GM18861 (cell line): Measurements from ENCODE around the gene BAZ2B.
"Not testable (repeated sequence)": the region's sequence is repeated elsewhere in the genome, so short reads cannot be mapped to it uniquely, and the experiment has no call there.

Source experiments
- ATAC-seq: cut with Tn5 transposase; IDR thresholded peaks from one replicate; pipeline ENCODE4 v1.9.1; 2021; ENCODE audit not compliant: unreplicated experiment

Gene BAZ2B

DNA sequence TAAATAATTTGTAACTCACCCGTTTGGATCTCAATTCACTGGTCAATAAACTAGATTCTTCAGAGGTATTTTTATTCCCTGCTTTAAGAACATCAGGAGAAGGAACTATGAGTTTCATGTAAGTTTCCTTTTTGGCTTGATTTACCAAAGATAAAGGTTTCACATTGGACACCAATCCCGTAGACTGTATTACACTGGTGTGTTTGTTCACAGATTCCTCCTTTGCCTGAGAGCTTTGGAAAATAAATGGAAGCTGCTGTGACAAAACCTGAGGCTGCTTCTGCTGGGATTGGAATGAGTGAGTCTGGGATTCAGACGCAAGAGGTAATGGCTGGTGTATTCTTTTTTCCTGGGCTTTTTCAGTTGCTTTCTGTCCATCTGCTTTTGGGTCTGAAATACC lies 178.1 kb downstream of the BAZ2B start:
- no peak for ATAC-seq

DNA sequence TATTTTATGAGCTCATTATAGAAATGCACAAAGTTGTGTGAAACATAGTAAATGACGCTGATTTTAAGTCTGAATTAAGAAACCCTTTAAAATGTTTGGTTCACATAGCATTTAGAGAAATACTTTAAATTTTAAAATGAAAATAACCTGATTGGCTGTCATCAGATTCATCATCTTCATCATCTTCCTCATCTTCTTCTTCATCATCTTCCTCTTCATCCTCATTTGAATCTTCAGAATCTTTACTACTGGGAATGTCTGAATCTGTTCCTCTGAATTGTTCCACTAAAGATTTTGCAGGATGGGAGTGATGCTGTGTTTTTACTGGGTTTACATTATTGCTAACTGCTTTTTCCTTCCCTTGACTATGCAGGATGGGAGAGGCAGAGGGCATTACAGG lies 183.7 kb downstream of the BAZ2B start:
- no peak for ATAC-seq

DNA sequence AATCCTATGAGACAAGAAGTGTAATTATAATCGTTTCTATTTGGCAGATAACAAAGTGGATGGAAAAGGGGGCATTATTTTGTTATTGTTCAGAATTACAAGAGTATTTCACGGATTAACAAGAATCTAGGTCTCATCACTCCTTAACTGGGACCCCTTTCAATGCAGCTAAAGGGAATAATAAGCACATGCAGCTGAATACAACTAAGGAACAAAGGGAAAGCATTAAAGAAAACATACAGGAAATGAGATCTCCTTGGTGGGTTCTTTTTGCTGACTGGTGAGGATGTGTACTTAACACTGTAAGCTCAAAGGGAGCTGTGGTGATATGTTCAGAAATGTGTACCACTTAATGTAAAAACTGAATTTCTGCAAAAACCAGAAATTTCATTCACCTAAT lies 189.3 kb downstream of the BAZ2B start:
- ATAC-seq, result no peak

DNA sequence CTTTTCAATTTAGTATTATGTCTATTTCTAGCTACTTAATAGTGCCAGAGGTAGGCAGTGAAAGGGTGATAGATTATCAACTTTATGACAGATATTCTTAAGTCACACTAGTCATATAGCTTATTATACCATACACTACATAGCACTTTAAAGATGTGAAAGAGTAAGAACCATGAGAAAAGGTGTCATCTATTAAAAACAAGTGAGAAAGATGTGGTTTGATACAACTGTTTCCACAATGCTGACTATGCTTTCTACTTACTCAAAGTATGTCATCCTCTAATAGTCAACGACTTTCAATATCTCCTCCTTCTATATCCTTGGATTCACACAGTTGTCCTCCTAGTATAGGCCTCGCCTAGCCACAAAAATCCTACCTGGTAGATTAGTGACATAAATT lies 196.9 kb downstream of the BAZ2B start:
- no peak for ATAC-seq

DNA sequence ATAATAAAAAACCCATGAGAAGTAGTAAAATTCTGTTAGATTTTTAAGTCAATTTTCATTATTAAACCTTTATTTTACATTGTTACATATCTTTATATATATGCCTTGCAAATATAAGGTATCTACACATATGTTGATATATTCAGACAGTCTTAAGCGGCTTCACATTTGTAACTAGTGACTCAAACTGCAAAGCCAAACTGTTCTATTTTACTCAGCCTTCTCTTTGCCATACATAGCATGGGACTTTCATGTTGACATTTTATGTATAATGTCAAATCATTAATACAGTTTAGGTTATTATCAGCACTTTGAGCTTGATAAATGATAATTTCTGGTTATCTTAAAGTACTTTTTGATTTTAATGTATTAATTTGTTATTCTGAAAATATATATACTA lies 204.9 kb downstream of the BAZ2B start:
- ATAC-seq, result no peak

DNA sequence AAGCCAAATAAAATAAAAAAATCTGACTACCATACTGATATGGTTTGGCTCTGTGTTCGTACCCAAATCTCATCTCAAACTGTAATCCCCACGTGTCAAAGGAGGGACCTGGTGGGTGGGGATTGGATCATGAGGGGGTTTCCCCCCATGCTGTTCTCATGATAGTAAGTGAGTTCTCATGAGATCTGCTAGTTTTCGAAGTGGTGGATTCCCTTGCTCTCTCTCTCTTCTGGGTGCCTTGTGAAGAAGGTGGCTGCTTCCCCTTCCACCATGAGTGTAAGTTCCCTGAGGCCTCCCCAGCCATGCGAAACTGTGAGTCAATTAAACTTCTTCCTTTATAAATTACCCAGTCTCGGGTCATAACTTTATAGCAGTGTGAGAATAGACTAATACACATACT lies 206.1 kb downstream of the BAZ2B start:
- no peak for ATAC-seq

DNA sequence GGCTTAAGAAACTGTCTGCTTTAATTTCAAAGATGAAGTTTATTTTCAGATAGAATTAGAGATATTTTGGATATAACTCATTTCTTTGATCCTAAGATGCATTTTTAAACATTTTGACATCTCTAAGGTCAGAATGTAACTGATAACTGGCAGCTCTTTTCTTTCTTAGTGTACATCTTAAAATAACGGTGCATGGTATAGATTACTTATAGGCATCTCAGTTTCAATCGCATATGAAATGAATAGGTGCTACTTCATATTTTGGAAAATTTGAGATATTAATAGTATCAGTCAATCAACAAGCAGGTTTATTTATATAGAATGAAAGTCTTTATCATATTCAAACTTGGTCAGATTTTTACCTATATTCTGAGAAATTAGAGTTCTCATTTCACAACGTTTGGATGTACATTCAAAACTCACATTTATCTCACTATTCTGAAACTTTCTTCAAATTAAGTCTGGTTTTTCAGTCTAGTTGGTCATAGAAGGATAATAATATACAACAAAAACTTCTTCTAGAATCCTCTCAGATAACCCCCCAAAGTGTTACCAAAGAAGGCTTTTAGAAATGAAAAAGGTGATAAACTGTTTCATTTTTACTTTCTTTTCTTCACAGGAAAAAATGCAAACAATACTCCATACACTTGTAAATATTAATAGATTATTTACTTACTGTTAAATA lies 207.1 kb downstream of the BAZ2B start:
- no peak for ATAC-seq

DNA sequence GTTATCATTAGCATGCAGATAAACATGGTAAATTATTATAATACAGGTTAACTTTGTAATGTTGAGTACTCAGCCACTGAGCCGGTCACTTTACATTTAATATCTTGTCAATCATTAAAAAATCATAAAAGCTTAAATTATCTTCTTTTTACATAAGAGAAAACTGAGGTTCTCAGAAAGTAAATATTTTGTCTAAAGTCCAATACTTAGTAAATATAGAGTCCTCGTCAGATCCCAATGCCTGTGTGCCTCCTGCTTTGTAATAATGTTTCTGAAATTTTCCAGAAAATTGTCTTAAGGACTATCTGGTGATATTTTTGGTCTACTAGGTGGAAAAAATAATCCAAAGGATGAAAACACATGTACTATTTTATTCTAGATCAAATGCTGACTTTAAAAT lies 213.6 kb downstream of the BAZ2B start:
- ATAC-seq, result no peak

DNA sequence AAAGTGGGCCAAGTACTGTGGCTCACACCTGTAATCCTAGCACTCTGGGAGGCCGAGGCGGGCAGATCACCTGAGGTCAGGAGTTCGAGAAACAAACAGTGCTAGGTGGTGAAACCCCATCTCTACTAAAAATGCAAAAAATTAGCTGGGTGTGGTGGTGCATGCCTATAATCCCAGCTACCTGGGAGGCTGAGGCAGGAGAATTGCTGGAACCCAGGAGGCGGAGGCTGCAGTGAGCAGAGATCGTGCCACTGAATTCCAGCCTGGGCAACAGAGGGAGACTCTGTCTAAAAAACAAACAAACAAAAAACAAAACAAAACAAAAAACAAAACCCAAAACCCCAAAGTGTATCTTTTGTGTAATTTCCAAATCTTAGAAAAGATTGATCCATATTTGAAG lies 214.2 kb downstream of the BAZ2B start:
- ATAC-seq, result not testable (repeated sequence)

DNA sequence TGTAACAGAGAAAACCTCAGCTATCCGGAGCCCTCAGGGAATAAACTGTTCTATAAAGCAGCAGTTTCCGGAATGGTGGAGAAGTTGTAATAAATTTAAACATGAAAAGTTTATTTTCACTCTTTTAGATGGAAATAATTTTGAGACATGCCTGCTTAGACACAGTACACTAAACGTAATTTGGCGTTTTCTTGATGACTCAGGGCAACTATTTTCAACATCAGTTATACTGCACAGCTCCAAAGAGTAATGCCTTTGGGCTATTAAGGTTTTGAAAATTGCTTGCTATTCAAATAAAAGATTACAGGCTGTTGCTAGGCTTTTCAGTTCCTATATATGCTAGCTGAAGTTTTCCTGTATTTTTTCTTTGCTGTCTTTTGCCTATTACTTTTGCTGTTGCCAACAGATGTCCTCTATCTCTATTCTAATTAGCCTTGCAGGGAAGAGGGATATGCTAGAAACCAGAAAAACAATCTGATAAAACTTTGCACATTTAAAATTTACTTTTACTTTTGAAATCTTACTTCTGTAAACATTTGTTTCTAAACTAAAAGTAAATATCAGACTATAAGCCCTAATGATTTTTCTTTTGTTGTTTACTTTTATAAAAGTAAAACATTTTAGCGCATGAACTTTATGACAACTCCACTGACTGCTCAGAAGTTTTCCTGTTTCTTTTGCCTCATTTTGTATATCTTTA lies 216.5 kb downstream of the BAZ2B start:
- ATAC-seq, result no peak

DNA sequence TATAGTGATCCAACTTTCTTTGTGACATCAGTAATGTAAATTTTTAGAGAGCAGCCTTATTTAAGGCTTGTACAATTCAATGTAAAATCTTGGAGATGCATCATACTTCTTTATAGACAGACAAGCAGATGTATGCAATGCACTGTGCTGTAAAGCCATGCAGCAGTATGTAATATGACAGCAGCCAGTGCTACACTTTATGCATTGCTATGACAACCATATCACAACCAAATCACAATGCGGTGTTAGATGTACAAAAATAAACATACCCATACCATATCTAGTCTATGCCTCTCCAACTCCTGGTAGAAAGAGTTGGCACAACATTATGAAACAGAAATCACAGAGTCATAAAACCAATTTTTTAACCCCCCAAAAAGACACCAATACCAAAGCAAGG lies 219.5 kb downstream of the BAZ2B start:
- ATAC-seq, result no peak

DNA sequence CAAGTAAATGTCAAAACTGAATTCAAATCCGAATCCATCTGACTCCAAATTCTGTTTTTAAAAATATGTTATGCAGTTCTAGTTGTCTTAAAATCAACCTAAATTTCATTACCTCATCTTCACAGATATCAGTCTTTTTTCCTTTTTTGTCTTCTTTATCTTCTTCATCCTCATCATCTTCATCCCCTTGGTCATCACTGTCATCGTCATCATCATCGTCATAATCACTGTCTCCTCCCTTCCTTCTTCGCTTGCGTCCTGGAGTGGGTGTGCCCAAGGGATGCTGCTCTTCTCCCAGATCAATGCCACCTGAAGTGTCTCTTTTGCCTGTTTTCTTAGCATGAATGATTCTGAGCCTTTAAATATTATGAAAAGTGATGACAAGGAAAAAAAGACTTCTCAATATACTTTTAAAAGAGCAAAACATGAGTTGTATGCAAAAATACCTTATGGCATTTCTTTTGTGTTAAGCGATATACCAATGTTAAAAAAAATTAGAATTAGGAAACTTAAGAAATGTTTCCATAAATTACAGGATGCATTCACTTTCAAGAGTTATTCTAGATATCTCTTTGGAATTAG lies 233.8 kb downstream of the BAZ2B start:
- no peak for ATAC-seq

DNA sequence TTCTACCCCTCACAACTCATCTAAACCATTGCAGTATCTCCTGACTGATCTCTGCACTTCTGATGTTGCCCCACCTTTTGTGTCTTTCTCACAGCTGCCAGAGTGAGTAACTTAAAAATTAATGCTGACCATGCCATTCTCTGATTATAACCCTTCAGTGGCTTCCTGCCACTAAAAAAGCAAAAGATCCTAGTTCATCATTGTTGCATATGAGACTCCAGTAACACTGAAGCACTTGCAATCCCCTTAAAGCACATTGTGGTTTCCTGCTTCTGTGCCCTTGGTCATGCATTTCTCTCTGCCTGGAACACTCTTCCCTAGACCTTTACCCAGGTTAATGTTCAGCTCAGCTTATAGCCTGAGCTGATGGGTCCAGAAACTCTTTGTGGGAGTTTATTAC lies 234.8 kb downstream of the BAZ2B start:
- peak; percentile 95 for ATAC-seq

DNA sequence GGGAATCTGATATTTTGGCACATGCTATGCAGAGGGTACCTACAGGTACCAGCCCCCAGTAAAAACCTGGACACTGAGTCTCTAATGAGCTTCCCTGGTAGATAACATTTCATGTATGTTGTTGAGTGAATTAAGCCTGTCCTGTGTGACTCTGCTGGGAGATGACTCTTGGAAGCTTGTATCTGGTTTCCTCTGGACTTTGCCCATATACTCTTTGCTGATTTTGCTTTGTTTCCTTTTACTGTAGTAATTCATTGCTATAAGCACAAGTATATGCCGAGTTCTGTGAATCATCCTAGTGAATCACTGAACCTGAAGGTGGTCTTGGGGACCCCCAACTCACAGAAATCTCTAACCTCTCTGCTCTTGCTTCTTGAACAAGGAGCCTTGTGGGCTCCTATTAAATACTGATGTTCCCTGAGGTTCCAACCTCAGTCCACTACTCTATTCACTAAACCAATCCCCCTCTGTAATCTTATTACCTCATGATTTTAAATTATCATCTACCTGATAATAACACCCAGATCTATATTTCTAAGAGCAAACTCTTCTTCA lies 235.6 kb downstream of the BAZ2B start:
- no peak for ATAC-seq

DNA sequence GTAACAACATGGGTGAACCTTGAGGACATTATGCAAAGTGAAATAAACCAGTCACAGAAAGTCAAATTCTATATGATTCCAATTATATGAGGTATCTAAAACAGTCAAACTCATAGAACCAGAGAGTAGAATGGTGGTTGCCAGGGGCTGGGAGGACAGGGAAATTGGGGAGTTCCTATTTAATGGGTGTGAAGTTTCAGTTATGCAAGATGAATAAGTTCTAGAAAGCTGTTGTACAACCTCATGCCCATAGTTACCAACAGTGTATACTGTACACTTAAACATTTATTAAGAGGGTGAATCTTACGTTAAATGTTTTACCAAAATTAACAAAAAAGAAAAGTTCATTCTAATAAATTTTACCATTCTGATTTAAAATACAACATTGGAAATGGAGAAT lies 237.2 kb downstream of the BAZ2B start:
- no peak for ATAC-seq

DNA sequence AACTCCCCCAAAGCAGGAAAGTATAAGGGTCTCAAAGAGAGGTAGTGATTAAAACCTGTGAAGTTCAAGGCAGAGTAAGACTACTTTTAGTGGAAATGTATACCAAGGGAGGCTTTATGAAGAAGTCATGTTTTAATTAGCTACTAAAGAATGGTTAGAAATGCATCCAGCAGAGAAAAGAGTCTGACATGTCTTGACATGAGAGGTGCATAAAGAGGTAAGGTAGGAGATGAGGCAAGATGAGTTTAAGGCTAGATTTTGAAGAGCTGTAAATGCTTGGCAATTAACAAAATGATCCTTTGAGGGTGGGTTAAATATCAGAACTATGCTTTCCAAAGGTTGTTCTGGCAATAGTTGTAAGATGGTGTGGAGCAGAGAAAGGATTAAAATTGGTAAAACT lies 241.1 kb downstream of the BAZ2B start:
- no peak for ATAC-seq

DNA sequence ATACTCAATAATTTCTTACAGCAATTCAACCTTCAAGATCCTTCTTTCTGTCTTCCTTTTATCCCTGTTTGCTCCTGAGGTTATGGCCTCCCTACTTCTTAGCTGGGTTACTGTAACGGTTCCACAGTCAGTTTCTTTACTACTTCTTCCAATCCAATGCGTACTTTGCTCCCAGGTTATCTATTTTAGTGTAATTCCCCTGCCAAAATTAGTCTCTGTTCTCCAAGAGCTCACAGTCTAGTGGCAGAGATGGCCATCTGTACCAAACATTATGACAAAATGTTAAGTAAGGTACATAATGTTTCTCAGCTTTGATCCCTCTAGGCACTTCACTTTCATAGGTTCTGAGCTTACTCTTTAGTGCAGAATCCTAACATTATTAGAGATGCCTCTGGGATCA lies 244.8 kb downstream of the BAZ2B start:
- no peak for ATAC-seq

DNA sequence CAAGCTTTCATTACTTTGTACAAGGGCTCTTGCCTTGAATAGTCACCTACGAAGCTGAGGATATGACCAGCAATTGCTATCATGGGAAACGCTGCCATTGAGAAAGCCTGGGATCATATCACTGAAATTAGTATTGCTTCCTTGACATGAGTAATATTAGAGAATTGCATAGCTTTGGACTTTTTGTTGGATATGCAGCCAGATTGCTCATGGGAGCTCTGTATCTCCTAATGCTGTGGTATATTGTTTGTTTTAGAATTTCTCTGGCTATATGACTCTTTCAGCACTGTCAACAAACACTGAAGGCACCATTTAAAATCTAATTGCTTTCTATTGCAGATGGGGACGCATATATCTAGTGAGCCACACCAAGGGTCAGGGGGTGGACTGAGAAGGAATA lies 249.8 kb downstream of the BAZ2B start:
- no peak for ATAC-seq

DNA sequence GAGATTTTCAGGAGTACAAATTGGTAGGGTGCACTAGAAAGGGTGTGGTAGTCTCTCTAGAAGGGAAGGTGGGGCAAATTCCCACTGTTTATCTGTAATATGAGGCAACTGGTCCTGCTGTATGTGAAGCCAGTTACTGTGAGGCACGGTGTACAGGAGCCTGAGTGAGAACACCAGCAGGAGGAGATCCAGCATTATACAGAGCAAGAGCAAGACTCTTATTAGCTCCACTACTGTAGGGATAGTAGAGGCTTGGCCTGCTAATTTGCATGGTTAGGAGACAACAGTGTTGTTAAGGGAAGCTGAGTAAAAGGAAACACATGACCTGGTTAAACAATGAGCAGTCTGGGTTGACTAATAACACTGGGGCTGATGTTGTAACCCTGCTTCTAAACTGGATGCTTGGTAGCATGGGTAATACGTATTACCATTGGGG lies 253.5 kb downstream of the BAZ2B start:
- ATAC-seq, result peak; percentile 89

DNA sequence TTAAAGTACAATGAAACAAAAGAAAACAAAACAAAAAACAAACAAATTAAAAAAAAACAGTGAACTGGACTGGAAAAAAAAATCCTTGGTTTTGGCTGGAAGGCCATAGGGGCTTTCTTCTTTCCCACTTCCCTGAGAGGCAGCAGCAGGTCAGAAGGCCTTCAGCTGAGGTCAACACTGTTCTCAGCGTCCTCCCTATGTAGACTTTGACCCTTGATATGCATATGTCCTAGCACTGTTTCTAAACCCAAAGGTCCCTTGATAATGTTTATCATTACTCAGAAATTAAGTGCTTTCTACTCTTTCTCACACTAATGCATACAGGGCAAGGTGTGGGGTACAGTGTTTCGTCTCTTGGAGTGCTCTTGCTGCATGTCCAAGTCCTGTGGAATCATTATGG lies 254.3 kb downstream of the BAZ2B start:
- no peak for ATAC-seq

DNA sequence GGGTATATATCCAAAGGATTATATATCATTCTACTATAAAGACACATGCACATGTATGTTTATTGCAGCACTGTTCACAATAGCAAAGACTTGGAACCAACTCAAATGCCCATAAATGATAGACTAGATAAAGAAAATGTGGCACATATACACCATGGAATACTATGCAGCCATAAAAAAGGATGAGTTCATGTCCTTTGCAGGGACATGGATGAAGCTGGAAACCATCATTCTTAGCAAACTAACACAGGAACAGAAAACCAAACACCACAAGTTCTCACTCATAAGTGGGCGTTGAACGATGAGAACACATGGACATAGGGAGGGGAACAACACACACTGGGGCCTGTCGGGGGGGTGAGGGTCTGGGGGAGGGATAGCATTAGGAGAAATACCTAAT lies 254.7 kb downstream of the BAZ2B start:
- ATAC-seq, result not testable (repeated sequence)

DNA sequence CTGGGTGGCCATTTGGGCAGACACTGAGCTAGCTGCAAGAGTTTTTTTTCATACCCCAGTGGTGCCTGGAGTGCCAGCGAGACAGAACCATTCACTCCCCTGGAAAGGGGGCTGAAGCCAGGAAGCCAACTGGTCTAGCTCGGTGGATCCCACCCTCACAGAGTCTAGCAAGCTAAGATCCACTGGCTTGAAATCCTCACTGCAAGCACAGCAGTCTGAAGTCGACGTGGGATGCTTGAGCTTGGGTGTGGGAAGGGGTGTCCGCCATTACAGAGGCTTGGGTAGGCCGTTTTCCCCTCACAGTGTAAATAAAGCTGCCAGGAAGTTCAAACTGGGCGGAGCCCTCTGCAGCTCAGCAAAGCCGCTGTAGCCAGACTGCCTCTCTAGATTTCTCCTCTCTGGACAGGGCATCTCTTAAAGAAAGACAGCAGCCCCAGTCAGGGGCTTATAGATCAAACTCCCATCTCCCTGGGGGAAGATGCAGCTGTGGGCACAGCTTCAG lies 260.2 kb downstream of the BAZ2B start:
- no peak for ATAC-seq
